Spleen (tissue), 7 donors: ENCODE results near the gene DDR1.

Experiments used
- POLR2A ChIP-seq, 3 donors: fragments of 450-650 bp; IDR thresholded peaks; one replicate each; pipeline ENCODE4 v1.5.1; 2017; ENCODE audit warnings: antibody characterized with exemption in 3 of 3, mild to moderate bottlenecking in 1 of 3
- TF ChIP-seq, protein P1 (sequence below), 11 experiments: fragments of 200-600 bp in 7 of 11; fragments of 450-650 bp in 4 of 11; sonication (generic) in 4 of 11; IDR thresholded peaks in 8 of 11; conservative IDR thresholded peaks in 3 of 11; 1 replicate in 7 of 11; 2 replicates in 4 of 11; pipeline versions ENCODE4 v1.4.0 to v1.8.0; 2016 to 2021; ENCODE audit warnings: antibody characterized with exemption in 11 of 11, inconsistent platforms in 4 of 11, mild to moderate bottlenecking in 1 of 11
- donor health status: DM: no; HTN: no; CAD: no; lungs with moderate emphysema.
- donor health status: DM: no; HTN: no; CAD: no.
- donor health status: DM: no; HTN: no; CAD: no.

DNA sequence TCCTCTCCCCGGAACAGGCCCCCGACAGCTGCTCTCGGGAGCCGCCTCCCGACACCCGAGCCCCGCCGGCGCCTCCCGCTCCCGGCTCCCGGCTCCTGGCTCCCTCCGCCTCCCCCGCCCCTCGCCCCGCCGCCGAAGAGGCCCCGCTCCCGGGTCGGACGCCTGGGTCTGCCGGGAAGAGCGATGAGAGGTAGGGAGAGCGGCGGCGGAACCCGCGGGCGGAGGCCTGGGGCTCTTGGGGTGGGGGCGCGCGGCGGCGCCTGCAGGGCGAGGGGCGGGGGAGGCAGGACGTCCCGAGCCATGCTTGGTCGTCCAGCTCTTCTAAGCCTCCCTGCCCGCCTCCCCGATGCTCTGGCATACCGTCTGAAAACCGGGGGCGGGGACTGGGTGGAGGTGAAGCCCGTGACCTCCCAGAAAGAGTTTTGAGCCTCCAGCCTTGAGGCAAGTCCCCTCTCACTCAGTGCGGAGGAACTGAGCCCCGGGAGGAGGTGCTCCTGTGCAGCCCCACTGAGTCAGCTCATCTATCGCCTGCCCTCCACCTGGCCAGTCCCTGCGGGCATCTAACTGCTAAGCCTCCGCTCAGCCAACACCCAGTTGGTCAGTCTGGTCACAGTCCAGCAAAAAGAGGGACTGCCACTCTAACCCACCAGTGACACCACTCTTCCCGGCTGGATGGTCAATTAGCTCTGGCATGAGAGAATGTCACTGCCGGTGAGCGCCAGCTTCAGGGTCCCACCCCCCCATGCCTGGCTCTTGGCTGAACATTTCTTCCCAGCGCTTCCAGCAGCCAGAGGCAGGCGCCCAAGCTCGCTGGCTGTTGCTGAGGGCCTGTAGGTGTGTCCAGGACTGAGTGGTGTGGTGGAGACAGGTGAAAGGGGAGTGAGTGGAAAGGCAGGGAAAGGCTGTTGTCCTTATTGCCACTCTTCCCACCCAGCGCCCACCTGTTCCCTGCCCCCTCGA is 482 bp downstream of the DDR1 start:
- TF ChIP-seq, protein P1, sequence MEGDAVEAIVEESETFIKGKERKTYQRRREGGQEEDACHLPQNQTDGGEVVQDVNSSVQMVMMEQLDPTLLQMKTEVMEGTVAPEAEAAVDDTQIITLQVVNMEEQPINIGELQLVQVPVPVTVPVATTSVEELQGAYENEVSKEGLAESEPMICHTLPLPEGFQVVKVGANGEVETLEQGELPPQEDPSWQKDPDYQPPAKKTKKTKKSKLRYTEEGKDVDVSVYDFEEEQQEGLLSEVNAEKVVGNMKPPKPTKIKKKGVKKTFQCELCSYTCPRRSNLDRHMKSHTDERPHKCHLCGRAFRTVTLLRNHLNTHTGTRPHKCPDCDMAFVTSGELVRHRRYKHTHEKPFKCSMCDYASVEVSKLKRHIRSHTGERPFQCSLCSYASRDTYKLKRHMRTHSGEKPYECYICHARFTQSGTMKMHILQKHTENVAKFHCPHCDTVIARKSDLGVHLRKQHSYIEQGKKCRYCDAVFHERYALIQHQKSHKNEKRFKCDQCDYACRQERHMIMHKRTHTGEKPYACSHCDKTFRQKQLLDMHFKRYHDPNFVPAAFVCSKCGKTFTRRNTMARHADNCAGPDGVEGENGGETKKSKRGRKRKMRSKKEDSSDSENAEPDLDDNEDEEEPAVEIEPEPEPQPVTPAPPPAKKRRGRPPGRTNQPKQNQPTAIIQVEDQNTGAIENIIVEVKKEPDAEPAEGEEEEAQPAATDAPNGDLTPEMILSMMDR (IDR thresholded peaks at IDR 0.05 in 8 of 11, conservative IDR thresholded peaks at IDR 0.05 in 3 of 11) = no peak
- no peak for TF ChIP-seq POLR2A (IDR thresholded peaks at IDR 0.05)
